ENCODE data around the gene VASP. TPM values are rescaled to one million over a fixed set of nuclear protein-coding genes. Genes with fewer than 3 reads are reported as not detected.

VASP gene
- total and polyA plus RNA-seq, 2 of the 4 experiments (the other 2 are of a cell fraction): 61.1 to 88.8 TPM

DNA sequence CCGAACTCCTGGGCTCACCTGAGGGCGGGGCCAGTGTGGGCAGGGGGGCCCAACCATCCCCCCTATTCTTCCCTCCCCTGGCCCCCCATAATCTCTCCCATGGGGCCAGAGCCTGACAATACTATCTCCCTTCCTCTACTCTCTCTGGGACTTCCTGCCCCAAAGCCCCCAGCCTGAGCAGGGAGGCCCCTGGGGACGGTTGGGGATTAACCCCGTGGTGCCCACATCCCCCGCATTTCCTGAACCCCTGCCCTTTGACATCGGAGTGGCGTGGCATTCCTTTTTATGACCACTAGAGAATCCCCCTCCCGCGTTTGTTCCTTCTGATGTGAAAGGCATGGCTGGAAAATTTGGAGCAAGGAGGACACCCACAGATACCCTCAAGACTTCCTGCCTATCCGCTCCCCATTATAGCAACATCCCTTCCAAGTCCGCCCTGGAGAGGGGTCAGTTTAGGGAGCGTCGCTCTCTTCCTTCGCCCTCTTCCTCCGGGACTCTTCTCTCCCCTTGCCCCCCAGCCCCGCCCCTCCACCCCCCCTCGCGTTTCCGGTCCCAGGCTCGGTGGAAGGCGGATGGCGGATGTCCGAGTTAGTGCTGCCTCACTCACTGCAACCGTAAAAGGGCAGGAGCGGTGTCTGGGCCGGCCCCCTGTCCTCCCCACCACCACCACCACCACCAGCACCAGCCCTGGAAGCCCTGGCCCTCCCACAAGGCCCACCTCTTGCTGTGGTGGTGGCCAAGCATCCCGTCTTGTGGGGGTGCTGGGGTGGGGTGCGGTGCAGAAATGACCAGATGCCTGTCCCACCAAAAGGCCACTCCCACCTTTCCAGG, 1.8 kb downstream of the VASP start:
- Histone ChIP-seq H3K9ac (ENCODE audit: low read depth, low read length) (peak overlapping the region; percentile 100), H2AK9ac (replicated peaks; ENCODE audit: low read depth, low read length, poor library complexity) (peak overlapping the region; percentile 100), H4K20me1 (ENCODE audit: insufficient read depth, low read length) (peaks cover 50% of the 10 kb centered on the region), H2BK120ac (ENCODE audit: low read depth, low read length) (peak overlapping the region; percentile 89), H3K27me3 (ENCODE audit: control insufficient read depth, insufficient read depth, low read length) (no peaks in the 10 kb centered on the region), H3K23ac (ENCODE audit: low read depth, low read length) (peak overlapping the region; percentile 98), H3K27ac (ENCODE audit: insufficient read depth, low read length) (peak overlapping the region; percentile 95), H2BK20ac (ENCODE audit: low read depth, low read length) (peak overlapping the region; percentile 53; the same call in 1 of the 2 replicates), H3K56ac (ENCODE audit: extremely low read depth, insufficient read depth, low read length) (peak overlapping the region; percentile 99), H2BK15ac (ENCODE audit: low read depth, low read length) (peak overlapping the region; percentile 93; the same call in 1 of the 3 replicates), H2BK5ac (ENCODE audit: low read depth, low read length, poor library complexity, severe bottlenecking) (peak overlapping the region; percentile 93), H4K5ac (ENCODE audit: low read depth, low read length) (peak overlapping the region; percentile 87), H3K9me3 (ENCODE audit: control insufficient read depth, insufficient read depth, low read length) (no peaks in the 10 kb centered on the region), H3K4ac (ENCODE audit: low read depth, low read length) (peak overlapping the region; percentile 96), H4K91ac (ENCODE audit: insufficient read depth, low read depth, low read length) (peak overlapping the region; percentile 98), H3K79me1 (ENCODE audit: low read depth in 1 of 2, low read length in 2 of 2) (peaks cover 0 to 59% of the 10 kb centered on the region in 2 experiments; a peak in 2 of 4 replicates), H3K14ac (replicated peaks; ENCODE audit: low read depth, low read length) (peak overlapping the region; percentile 100), H2AK5ac (ENCODE audit: low read depth, low read length) (peak overlapping the region; percentile 98), H4K8ac (ENCODE audit: low read depth in 2 of 2, low read length in 2 of 2) (peak overlapping the region; percentile 99), H3K18ac (ENCODE audit: low read depth, low read length) (peak overlapping the region; percentile 67), H3K4me1 (ENCODE audit: control insufficient read depth, insufficient read depth, low read length) (peaks cover 11% of the 10 kb centered on the region), H3K4me3 (ENCODE audit: insufficient read depth, low read depth, low read length) (peak overlapping the region; percentile 92), H2AFZ (replicated peaks; ENCODE audit: low read length, poor library complexity) (peak overlapping the region; percentile 78), H3K9me1 (ENCODE audit: insufficient read depth, low read length) (peaks cover 17% of the 10 kb centered on the region), H3K4me2 (ENCODE audit: low read depth, low read length) (peak overlapping the region; percentile 92), H3K36me3 (ENCODE audit: control insufficient read depth, insufficient read depth, low read length) (peaks cover 6% of the 10 kb centered on the region)
- dilution Hi-C loops (cut with HindIII; ENCODE audit: low sequenced_read_pairs, unreplicated experiment) (no loop called here), intact Hi-C loops (cut with micrococcal nuclease) (loop anchor here (5.0 kb wide), 2 partner anchors 133 to 183 kb away; partner anchors contain the start of genes QPCTL and SNRPD2), in situ Hi-C loops (cut with MboI; ENCODE audit: low sequenced_read_pairs) (no loop called here)
- ATAC-seq (ENCODE audit: low read depth) (peak; percentile 48), DNase-seq (peak; percentile 66)
- peak; percentile 61; the same call in 1 of the 2 replicates for TF ChIP-seq MAZ (IDR thresholded peaks at IDR 0.05; ENCODE audit: borderline replicate concordance, low read depth, low read length)
- TF ChIP-seq MXI1 (IDR thresholded peaks at IDR 0.05; ENCODE audit: borderline replicate concordance, low read depth, low read length): no peak
- peak; percentile 51; the same call in 1 of the 2 replicates for TF ChIP-seq POLR2A (IDR thresholded peaks at IDR 0.05; ENCODE audit: low read depth, low read length)
- no TSS peak for BruUV-seq (replicated peaks)
- no CpG with 5 or more reads among the region's 28 CpGs for WGBS, 2 experiments (ENCODE audit: extremely low coverage in 2 of 2, insufficient read length in 1 of 2)
- CTCF ChIA-PET: no interaction called here
- POLR2A ChIA-PET (ENCODE audit: unreplicated experiment): no interaction called here

All from IMR-90 (cell line).